ENCODE results near the gene TFDP2. TPM values are rescaled to one million over a fixed set of nuclear protein-coding genes. Genes with fewer than 3 reads are reported as not detected.
A peak's percentile ranks its signal among the peaks of the same experiment; 100 is the strongest.

Gene TFDP2
- total RNA-seq, 1 donor from 2014 or later: 11.6 TPM

- Histone ChIP-seq H3K27me3 (ENCODE audit: control insufficient read depth, insufficient read depth, low read length) (no peaks in the 10 kb centered on the region), H3K4me3 (ENCODE audit: low read depth, low read length) (no peak overlapping the region), H3K36me3 (ENCODE audit: control insufficient read depth, insufficient read depth, low read length) (no peaks in the 10 kb centered on the region)
- TF ChIP-seq, protein P1, sequence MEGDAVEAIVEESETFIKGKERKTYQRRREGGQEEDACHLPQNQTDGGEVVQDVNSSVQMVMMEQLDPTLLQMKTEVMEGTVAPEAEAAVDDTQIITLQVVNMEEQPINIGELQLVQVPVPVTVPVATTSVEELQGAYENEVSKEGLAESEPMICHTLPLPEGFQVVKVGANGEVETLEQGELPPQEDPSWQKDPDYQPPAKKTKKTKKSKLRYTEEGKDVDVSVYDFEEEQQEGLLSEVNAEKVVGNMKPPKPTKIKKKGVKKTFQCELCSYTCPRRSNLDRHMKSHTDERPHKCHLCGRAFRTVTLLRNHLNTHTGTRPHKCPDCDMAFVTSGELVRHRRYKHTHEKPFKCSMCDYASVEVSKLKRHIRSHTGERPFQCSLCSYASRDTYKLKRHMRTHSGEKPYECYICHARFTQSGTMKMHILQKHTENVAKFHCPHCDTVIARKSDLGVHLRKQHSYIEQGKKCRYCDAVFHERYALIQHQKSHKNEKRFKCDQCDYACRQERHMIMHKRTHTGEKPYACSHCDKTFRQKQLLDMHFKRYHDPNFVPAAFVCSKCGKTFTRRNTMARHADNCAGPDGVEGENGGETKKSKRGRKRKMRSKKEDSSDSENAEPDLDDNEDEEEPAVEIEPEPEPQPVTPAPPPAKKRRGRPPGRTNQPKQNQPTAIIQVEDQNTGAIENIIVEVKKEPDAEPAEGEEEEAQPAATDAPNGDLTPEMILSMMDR (IDR thresholded peaks at IDR 0.05; ENCODE audit: insufficient read depth, low read length, severe bottlenecking): no peak
- FAIRE-seq (no peak), DNase-seq (ENCODE audit: low read depth) (no peak)
These were observed 30.4 kb downstream of the TFDP2 start for GRCh38 chr3:142118911-142119310.

GRCh38 chr3:142117056-142117851 lies 32.1 kb downstream of the TFDP2 start:
- no peaks in the 10 kb centered on the region for H3K27me3 ChIP-seq (ENCODE audit: control insufficient read depth, insufficient read depth, low read length)
- H3K36me3 ChIP-seq (ENCODE audit: control insufficient read depth, insufficient read depth, low read length): no peaks in the 10 kb centered on the region
- FAIRE-seq (no peak), DNase-seq (ENCODE audit: low read depth) (peak; percentile 75)
- TF ChIP-seq, protein P1 (IDR thresholded peaks at IDR 0.05; ENCODE audit: insufficient read depth, low read length, severe bottlenecking): no peak
- no peak overlapping the region for H3K4me3 ChIP-seq (ENCODE audit: low read depth, low read length)

- FAIRE-seq: no peak
These were observed 33.3 kb downstream of the TFDP2 start for GRCh38 chr3:142115867-142116668.

GRCh38 chr3:142112601-142113000 lies 36.7 kb downstream of the TFDP2 start:
- no peak for FAIRE-seq
- Histone ChIP-seq H3K36me3 (ENCODE audit: control insufficient read depth, insufficient read depth, low read length) (no peaks in the 10 kb centered on the region), H3K4me3 (ENCODE audit: low read depth, low read length) (no peak overlapping the region), H3K27me3 (ENCODE audit: control insufficient read depth, insufficient read depth, low read length) (no peaks in the 10 kb centered on the region)
- DNase-seq (ENCODE audit: low read depth): no peak
- TF ChIP-seq, protein P1 (IDR thresholded peaks at IDR 0.05; ENCODE audit: insufficient read depth, low read length, severe bottlenecking): no peak

More at GRCh38 chr3:142115867-142116668, 33.3 kb downstream of the TFDP2 start:
- no peak for DNase-seq (ENCODE audit: low read depth)
- no peaks in the 10 kb centered on the region for H3K27me3 ChIP-seq (ENCODE audit: control insufficient read depth, insufficient read depth, low read length)
- no peaks in the 10 kb centered on the region for H3K36me3 ChIP-seq (ENCODE audit: control insufficient read depth, insufficient read depth, low read length)
- TF ChIP-seq, protein P1 (IDR thresholded peaks at IDR 0.05; ENCODE audit: insufficient read depth, low read length, severe bottlenecking): no peak
- H3K4me3 ChIP-seq (ENCODE audit: low read depth, low read length): no peak overlapping the region

- FAIRE-seq: no peak
- H3K27me3 ChIP-seq (ENCODE audit: control insufficient read depth, insufficient read depth, low read length): no peaks in the 10 kb centered on the region
- H3K4me3 ChIP-seq (ENCODE audit: low read depth, low read length): no peak overlapping the region
- no peak for DNase-seq (ENCODE audit: low read depth)
- TF ChIP-seq, protein P1 (IDR thresholded peaks at IDR 0.05; ENCODE audit: insufficient read depth, low read length, severe bottlenecking): no peak
- H3K36me3 ChIP-seq (ENCODE audit: control insufficient read depth, insufficient read depth, low read length): no peaks in the 10 kb centered on the region
These were observed 42.8 kb downstream of the TFDP2 start for GRCh38 chr3:142106548-142106947.

All from bronchial epithelial cell (primary cell).